ENCODE results near the gene SBNO1.
"Not testable (repeated sequence)": the region's sequence is repeated elsewhere in the genome, so short reads cannot be mapped to it uniquely, and the experiment has no call there.

The SBNO1 gene
- total RNA-seq: 91.8 to 132 (median 94.4) reads per million in 3 donors

DNA sequence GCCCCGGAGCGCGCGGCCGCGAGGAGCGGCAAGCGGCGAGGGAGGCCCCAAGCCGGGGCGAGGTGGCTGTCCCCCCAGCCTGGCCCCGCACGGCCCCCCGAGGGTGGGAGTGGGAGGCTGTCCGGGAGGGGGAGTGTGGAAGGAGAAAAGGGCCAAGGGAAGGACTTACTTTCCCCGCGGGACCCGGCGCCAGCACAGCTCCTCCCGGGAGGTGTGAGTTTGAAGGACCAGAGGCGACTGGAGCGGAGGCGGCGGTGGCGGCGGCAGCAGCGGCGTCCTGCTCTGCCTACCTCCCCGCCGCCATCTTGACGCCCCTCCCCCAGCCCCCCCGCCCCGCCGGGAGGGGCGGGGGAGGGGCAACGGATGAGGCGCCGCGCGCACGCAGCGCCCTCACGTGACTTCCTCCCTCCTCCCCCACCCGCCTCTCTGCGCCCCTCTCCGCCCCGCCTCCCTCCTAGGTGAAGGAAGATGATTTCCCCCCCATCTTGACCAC is at the start of gene SBNO1:
Gene SBNO1, minus strand, starts transcription at position 316 of the 493 bp plus-strand sequence. CDS start 14,406 bp downstream, outside the sequence.
- no peaks in the 10 kb centered on the region for H3K27me3 ChIP-seq (replicated peaks; ENCODE audit: control insufficient read depth, insufficient read depth, low read length, poor library complexity, severe bottlenecking)
- peak within 1 kb of the TSS; percentile 91 for H3K27ac ChIP-seq (ENCODE audit: insufficient read depth, low read length, poor library complexity, severe bottlenecking)
- H3K36me3 ChIP-seq (ENCODE audit: control insufficient read depth, insufficient read depth, low read length): no peaks in the 10 kb centered on the region
- peak within 1 kb of the TSS; percentile 76 for H3K4me3 ChIP-seq (ENCODE audit: insufficient read depth, low read depth, low read length, poor library complexity, severe bottlenecking)
- peaks cover 3% of the 10 kb centered on the region for H3K4me1 ChIP-seq (ENCODE audit: control insufficient read depth, insufficient read depth, low read length, poor library complexity, severe bottlenecking)
- no peaks in the 10 kb centered on the region for H3K9me3 ChIP-seq (ENCODE audit: control insufficient read depth, low read length)
- peak; percentile 88 for DNase-seq

GRCh38 chr12:123410041-123410412 is 45.4 kb upstream of the SBNO1 start:
- H3K4me1 ChIP-seq (ENCODE audit: control insufficient read depth, insufficient read depth, low read length, poor library complexity, severe bottlenecking): no peaks in the 10 kb centered on the region
- no peaks in the 10 kb centered on the region for H3K9me3 ChIP-seq (ENCODE audit: control insufficient read depth, low read length)
- H3K36me3 ChIP-seq (ENCODE audit: control insufficient read depth, insufficient read depth, low read length): peaks cover 22% of the 10 kb centered on the region
- H3K27me3 ChIP-seq (replicated peaks; ENCODE audit: control insufficient read depth, insufficient read depth, low read length, poor library complexity, severe bottlenecking): no peaks in the 10 kb centered on the region
- H3K4me3 ChIP-seq (ENCODE audit: insufficient read depth, low read depth, low read length, poor library complexity, severe bottlenecking): no peak overlapping the region
- no peak overlapping the region for H3K27ac ChIP-seq (ENCODE audit: insufficient read depth, low read length, poor library complexity, severe bottlenecking)
- no peak for DNase-seq

DNA sequence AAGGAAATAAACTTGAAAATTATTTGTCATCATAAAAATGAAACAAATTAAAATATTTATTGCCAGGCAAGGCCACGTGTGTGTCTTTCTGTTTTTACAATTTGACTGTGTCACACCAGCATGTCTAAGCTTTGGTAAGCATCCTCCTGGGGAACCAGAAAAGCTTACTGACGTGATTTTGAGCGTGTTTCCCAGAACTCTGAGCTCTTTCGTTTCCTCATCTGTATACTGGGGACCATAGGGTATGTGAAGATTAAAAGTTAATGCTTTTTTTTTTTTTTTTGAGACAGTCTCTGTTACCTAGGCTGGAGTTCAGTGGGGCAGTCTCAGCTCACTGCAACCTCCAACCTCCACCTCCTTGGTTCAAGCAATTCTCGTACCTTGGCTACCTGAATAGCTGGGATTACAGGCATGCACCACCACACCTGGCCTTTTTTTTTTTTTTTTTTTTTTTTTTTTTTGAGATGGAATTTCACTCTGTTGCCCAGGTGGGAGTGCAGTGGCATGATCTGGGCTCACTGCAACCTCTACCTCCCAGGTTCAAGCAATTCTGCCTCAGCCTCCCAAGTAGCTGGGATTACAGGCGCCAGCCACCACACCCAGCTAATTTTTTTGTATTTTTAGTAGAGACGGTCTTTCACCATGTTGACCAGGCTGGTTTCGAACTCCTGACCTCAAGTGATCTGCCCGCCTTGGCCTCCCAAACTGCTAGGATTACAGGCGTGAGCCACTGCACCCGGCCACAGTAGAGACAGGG is 44.8 kb upstream of the SBNO1 start:
- not testable (repeated sequence) for H3K4me3 ChIP-seq (ENCODE audit: insufficient read depth, low read depth, low read length, poor library complexity, severe bottlenecking); DNase-seq; H3K9me3 ChIP-seq (ENCODE audit: control insufficient read depth, low read length); H3K27me3 ChIP-seq (replicated peaks; ENCODE audit: control insufficient read depth, insufficient read depth, low read length, poor library complexity, severe bottlenecking); H3K27ac ChIP-seq (ENCODE audit: insufficient read depth, low read length, poor library complexity, severe bottlenecking); H3K4me1 ChIP-seq (ENCODE audit: control insufficient read depth, insufficient read depth, low read length, poor library complexity, severe bottlenecking)
- peaks cover 27% of the 10 kb centered on the region for H3K36me3 ChIP-seq (ENCODE audit: control insufficient read depth, insufficient read depth, low read length)

DNA sequence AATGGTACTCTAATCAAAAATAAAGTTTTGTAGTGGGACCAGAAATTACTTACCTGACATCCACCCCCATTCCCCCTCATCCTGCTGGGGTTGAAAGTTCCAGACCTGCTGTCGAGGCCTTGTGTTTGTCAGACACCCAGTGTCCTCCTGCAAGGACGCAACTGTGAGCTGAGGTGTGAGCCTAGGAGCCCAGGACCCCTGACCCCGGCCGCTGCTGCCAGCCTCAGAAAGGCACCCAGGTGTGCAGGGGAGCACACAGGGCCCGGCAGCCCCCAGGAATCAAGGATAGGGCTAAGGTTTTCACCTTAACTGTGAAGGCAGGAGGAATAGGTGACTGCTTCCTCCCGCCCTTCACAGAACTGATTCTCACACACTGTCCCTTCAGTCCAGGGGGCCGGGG is 44.0 kb upstream of the SBNO1 start:
- H3K36me3 ChIP-seq (ENCODE audit: control insufficient read depth, insufficient read depth, low read length): peaks cover 36% of the 10 kb centered on the region
- H3K9me3 ChIP-seq (ENCODE audit: control insufficient read depth, low read length); DNase-seq; H3K4me1 ChIP-seq (ENCODE audit: control insufficient read depth, insufficient read depth, low read length, poor library complexity, severe bottlenecking); H3K27me3 ChIP-seq (replicated peaks; ENCODE audit: control insufficient read depth, insufficient read depth, low read length, poor library complexity, severe bottlenecking); H3K27ac ChIP-seq (ENCODE audit: insufficient read depth, low read length, poor library complexity, severe bottlenecking); H3K4me3 ChIP-seq (ENCODE audit: insufficient read depth, low read depth, low read length, poor library complexity, severe bottlenecking): not testable (repeated sequence)

- H3K4me1 ChIP-seq (ENCODE audit: control insufficient read depth, insufficient read depth, low read length, poor library complexity, severe bottlenecking); DNase-seq; H3K4me3 ChIP-seq (ENCODE audit: insufficient read depth, low read depth, low read length, poor library complexity, severe bottlenecking); H3K27me3 ChIP-seq (replicated peaks; ENCODE audit: control insufficient read depth, insufficient read depth, low read length, poor library complexity, severe bottlenecking); H3K27ac ChIP-seq (ENCODE audit: insufficient read depth, low read length, poor library complexity, severe bottlenecking); H3K9me3 ChIP-seq (ENCODE audit: control insufficient read depth, low read length): not testable (repeated sequence)
- H3K36me3 ChIP-seq (ENCODE audit: control insufficient read depth, insufficient read depth, low read length): peaks cover 42% of the 10 kb centered on the region
Measured at GRCh38 chr12:123407934-123408333, 43.3 kb upstream of the SBNO1 start.

GRCh38 chr12:123407269-123407668 is 42.6 kb upstream of the SBNO1 start:
- not testable (repeated sequence) for H3K27ac ChIP-seq (ENCODE audit: insufficient read depth, low read length, poor library complexity, severe bottlenecking); H3K27me3 ChIP-seq (replicated peaks; ENCODE audit: control insufficient read depth, insufficient read depth, low read length, poor library complexity, severe bottlenecking); H3K9me3 ChIP-seq (ENCODE audit: control insufficient read depth, low read length); H3K4me1 ChIP-seq (ENCODE audit: control insufficient read depth, insufficient read depth, low read length, poor library complexity, severe bottlenecking); DNase-seq; H3K4me3 ChIP-seq (ENCODE audit: insufficient read depth, low read depth, low read length, poor library complexity, severe bottlenecking)
- peaks cover 42% of the 10 kb centered on the region for H3K36me3 ChIP-seq (ENCODE audit: control insufficient read depth, insufficient read depth, low read length)

DNA sequence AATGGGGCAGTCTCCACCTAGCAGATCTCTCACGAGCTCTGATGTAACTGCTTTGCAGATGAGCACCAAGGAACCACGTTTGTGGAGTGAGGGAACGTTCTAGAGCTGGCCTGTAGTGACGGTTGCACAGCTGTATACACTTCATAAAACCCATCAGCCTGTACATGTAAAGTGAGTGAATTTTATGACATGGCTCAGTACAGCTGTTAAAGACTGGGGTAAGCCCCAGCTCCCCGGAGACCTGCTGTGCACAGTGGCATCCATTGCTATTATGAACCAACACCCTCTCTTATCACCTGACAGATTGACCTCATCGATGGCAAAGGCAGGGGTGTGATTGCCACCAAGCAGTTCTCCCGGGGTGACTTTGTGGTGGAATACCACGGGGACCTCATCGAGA is 39.9 kb upstream of the SBNO1 start:
- Histone ChIP-seq H3K4me3 (ENCODE audit: insufficient read depth, low read depth, low read length, poor library complexity, severe bottlenecking) (no peak overlapping the region), H3K4me1 (ENCODE audit: control insufficient read depth, insufficient read depth, low read length, poor library complexity, severe bottlenecking) (no peaks in the 10 kb centered on the region), H3K27ac (ENCODE audit: insufficient read depth, low read length, poor library complexity, severe bottlenecking) (no peak overlapping the region), H3K9me3 (ENCODE audit: control insufficient read depth, low read length) (no peaks in the 10 kb centered on the region), H3K27me3 (replicated peaks; ENCODE audit: control insufficient read depth, insufficient read depth, low read length, poor library complexity, severe bottlenecking) (no peaks in the 10 kb centered on the region), H3K36me3 (ENCODE audit: control insufficient read depth, insufficient read depth, low read length) (peaks cover 41% of the 10 kb centered on the region)
- no peak for DNase-seq

- Histone ChIP-seq H3K4me1 (ENCODE audit: control insufficient read depth, insufficient read depth, low read length, poor library complexity, severe bottlenecking) (no peaks in the 10 kb centered on the region), H3K36me3 (ENCODE audit: control insufficient read depth, insufficient read depth, low read length) (peaks cover 60% of the 10 kb centered on the region), H3K27me3 (replicated peaks; ENCODE audit: control insufficient read depth, insufficient read depth, low read length, poor library complexity, severe bottlenecking) (no peaks in the 10 kb centered on the region), H3K27ac (ENCODE audit: insufficient read depth, low read length, poor library complexity, severe bottlenecking) (no peak overlapping the region), H3K9me3 (ENCODE audit: control insufficient read depth, low read length) (no peaks in the 10 kb centered on the region), H3K4me3 (ENCODE audit: insufficient read depth, low read depth, low read length, poor library complexity, severe bottlenecking) (no peak overlapping the region)
- DNase-seq: no peak
Measured at GRCh38 chr12:123401753-123402683, 37.4 kb upstream of the SBNO1 start.

DNA sequence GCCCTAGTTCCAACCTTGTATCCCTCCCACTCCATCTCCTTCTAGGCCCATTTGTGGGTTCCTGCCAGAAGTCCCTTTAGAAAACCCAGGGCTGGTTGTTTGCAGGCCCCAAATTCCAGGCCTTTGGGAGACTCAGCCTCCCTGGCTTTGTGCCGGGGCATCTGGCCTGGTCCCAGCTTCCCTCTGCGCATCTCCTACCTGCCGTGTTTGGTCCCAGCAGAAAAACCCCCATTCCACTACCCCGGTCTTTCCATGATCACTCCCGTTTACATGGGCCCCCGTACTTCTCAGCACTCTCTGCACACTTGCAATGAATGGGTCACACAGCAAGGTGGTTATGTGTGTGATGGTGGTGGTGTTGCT is 34.6 kb upstream of the SBNO1 start:
- H3K36me3 ChIP-seq (ENCODE audit: control insufficient read depth, insufficient read depth, low read length): peaks cover 61% of the 10 kb centered on the region
- no peak overlapping the region for H3K4me3 ChIP-seq (ENCODE audit: insufficient read depth, low read depth, low read length, poor library complexity, severe bottlenecking)
- no peaks in the 10 kb centered on the region for H3K27me3 ChIP-seq (replicated peaks; ENCODE audit: control insufficient read depth, insufficient read depth, low read length, poor library complexity, severe bottlenecking)
- no peaks in the 10 kb centered on the region for H3K9me3 ChIP-seq (ENCODE audit: control insufficient read depth, low read length)
- DNase-seq: no peak
- H3K27ac ChIP-seq (ENCODE audit: insufficient read depth, low read length, poor library complexity, severe bottlenecking): no peak overlapping the region
- no peaks in the 10 kb centered on the region for H3K4me1 ChIP-seq (ENCODE audit: control insufficient read depth, insufficient read depth, low read length, poor library complexity, severe bottlenecking)

Measured in effector memory CD4-positive, alpha-beta T cell (primary cell).